Stimulated activated CD4-positive, alpha-beta T cell treated with anti-CD3 and anti-CD28 coated beads, Interleukin-15, amount 100 ng/mL, for 48 hours (primary cell): ENCODE results near the gene SP5.
"Not testable (repeated sequence)": the region's sequence is repeated elsewhere in the genome, so short reads cannot be mapped to it uniquely, and the experiment has no call there.

Experiments
- DNase-seq, 2 donors: peaks; one replicate each; pipeline ENCODE4 v3.0.0-alpha.2; 2020; ENCODE audit warnings: low read depth in 2 of 2

SP5 gene

GRCh38 chr2:170711196-170711773, 3.9 kb upstream of the SP5 start:
- DNase-seq: no peak

DNA sequence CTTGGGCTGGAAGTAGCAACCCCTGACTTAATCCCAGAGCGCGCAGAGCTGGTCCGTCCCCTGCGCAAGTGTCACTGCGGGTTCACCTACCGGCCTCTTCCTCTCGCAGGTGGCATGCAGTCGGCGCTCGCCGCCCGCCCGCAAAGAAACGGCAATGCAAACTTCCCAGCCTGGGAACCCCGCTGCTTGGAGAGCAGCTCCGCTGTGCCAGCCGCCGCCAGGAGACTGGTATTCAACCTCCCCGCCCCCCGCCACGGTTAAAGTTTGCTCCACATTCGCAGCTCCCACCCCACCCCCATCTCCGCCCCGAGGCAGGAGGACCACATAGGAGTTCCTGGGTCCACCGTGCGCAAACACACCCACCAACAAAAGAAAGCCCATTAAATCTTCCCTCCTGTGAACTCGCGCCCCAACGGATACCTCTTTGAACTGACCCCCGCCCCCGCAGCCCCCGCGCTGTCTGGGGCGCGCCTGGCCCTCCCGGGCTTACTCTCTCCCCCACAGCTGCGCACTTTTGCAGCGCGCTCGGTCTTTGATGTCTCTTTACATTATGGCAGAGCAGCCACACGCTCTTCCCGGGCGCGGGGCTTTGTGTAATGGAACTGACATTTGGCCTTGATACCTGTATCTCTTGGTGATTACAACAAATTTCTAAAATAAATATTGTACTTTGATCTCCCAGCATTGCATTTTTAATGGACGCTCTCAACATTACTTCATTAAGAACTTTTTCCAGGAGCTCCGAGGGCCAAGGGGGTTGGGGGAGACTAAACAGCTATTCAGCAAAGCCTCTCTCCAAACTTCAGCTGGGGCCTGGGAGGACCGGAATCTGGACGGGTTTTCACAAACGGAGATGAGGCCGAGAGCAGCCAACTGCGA, 3.1 kb upstream of the SP5 start:
- no peak for DNase-seq

- no peak for DNase-seq
Measured at GRCh38 chr2:170712653-170713542, 2.2 kb upstream of the SP5 start.

GRCh38 chr2:170713543-170714380, 1.4 kb upstream of the SP5 start:
- no peak for DNase-seq

GRCh38 chr2:170714381-170715061, 616 bp upstream of the SP5 start:
- DNase-seq: no peak

DNA sequence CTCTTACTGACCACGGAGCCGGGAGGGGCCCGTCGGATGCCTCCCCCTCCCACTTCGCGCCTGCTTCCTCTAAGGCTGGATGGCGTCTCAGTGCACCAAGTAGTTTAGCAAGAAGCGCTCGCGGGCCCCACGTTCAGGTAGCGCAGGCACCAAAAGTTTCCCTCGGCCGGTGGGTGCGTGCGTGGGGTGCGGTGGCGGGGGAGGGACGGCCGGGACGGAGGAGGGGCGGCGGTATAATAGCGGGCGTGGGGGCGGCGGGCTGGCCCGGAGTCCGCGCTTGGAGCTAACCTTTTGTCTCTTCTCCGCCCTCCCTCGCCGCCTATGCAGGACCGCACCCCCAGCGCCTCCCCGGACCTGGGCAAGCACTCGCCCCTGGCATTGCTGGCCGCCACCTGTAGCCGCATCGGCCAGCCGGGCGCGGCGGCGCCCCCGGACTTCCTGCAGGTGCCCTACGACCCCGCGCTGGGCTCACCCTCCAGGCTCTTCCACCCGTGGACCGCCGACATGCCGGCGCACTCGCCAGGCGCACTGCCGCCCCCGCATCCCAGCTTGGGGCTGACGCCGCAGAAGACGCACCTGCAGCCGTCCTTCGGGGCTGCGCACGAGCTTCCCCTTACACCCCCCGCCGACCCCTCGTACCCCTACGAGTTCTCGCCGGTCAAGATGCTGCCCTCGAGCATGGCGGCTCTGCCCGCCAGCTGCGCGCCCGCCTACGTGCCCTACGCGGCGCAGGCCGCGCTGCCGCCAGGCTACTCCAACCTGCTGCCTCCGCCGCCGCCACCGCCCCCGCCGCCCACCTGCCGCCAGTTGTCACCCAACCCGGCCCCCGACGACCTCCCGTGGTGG, 1.0 kb downstream of the SP5 start:
- DNase-seq: peak in 1 of 2 donors; percentile 3

DNA sequence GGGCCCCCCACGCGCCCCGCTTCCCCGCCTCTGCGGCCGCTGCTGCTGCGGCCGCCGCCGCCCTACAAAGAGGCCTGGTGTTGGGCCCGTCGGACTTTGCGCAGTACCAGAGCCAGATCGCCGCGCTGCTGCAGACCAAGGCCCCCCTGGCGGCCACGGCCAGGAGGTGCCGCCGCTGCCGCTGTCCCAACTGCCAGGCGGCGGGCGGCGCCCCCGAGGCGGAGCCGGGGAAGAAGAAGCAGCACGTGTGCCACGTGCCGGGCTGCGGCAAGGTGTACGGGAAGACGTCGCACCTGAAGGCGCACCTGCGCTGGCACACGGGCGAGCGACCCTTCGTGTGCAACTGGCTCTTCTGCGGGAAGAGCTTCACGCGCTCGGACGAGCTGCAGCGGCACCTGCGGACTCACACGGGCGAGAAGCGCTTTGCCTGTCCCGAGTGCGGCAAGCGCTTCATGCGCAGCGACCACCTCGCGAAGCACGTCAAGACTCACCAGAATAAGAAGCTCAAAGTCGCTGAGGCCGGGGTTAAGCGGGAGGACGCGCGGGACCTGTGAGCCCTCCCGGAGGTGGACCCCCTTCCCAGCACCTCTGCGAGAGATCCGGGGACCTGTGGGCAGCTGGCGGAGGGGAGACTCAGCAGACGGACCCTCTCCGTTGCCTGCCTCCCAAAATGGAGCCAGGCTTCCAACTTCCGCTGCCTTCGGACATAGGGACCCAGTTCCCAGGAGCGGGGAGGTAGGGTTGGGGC, 1.9 kb downstream of the SP5 start:
- peak in 1 of 2 donors; percentile 44 for DNase-seq

DNA sequence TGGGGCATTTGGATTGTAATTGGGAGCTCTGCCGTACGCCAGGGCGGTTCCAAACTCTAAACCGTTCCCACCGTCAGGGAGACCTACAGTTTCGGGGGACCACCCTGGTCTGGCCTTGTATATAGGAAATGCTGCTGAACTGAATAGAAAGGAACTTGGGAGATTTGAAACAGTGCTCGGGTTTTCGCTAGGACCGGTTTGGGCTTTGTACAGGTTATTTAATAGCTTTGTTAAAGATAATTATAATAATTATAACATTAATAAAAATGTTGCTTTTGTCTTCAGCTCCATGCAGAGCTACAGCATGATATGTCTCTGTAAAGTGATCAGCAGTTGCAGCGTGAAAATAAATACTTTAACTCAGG, 2.4 kb downstream of the SP5 start:
- DNase-seq: no peak

DNA sequence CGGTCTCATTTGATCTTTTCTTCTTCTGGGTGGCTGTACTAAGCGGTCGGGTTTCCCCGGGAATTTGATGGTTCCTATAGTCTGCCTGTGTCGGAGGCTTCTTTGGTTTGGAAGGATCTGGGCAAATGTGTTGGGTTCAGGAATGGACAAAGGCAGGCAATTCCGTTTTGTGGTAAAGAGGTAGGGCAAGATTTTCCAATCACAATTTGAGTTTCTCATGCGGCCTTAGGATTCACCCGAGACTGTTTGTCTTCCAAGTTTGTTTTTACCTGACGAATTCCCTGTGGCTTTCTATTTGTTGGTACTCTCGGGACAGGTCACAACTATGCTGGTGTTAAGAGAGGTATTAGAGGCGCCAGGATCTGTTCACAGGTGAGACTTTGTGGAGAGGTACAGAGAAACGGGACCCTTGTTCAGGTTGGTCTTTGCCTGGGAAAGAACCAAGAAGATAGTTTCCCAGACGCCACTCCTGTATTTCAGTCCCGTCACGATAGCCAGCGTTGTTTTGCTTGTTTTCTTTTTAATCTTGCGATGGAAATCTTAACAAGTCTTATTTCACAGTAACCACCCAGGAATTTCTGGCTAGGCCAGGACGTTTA, 3.0 kb downstream of the SP5 start:
- DNase-seq: no peak

GRCh38 chr2:170719810-170720209, 4.7 kb downstream of the SP5 start:
- DNase-seq: no peak

DNA sequence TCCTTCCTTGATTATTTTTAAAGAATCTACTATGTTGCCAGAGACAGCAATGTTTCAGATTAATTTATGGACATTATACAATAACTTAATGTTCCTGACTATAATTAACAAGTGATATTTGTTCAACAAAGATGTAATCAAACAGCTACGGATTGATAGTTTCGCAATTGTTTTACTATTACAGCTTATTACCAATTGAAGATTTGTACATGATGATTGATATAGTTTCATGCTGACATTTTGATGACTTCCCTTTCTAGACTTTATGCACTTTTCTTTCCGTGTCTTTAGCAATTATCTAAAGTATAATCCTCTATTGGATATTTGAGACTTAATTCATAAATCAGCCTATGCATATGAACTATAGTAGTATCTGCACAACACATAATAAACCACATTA, 6.5 kb downstream of the SP5 start:
- no peak for DNase-seq

DNA sequence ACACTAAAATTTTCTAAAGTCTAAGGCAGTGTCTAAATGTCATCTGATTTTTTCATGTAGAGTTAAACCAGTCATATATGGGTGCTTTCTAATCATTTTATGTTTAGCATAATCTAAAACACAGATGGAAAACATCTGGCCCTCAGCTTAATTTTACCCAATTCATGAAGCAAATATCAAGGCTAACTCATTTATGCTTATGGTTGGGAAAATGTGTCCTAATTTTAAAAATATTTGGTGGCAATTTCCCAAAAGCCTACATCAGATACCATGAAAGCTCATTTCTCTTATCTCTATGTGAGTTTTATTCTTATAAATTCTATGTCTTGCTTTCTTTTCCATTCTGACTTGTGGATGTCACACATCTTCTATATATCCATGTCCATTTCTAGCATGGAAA, 7.2 kb downstream of the SP5 start:
- no peak for DNase-seq

GRCh38 chr2:170723446-170723958, 8.4 kb downstream of the SP5 start:
- no peak for DNase-seq

- DNase-seq: no peak
Measured at GRCh38 chr2:170733798-170734600, 18.9 kb downstream of the SP5 start.

DNA sequence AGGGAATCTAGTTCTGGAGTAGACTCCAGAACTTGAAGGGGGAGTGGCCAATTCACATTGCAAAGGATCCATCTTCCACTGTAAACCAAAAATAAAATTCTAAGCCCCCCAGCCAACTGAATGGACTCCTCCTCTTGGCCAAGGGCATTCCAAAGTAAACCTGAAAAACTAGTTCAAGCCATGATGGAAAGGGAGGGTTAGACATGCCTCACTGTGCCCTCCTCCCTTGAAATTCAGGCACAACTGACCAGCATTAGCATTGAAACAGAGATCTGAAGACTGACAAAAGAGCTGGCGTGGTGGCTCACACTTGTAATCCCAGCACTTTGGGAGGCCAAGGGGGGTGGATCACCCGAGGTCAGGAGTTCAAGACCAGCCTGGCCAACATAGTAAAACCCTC, 19.5 kb downstream of the SP5 start:
- not testable (repeated sequence) for DNase-seq

DNA sequence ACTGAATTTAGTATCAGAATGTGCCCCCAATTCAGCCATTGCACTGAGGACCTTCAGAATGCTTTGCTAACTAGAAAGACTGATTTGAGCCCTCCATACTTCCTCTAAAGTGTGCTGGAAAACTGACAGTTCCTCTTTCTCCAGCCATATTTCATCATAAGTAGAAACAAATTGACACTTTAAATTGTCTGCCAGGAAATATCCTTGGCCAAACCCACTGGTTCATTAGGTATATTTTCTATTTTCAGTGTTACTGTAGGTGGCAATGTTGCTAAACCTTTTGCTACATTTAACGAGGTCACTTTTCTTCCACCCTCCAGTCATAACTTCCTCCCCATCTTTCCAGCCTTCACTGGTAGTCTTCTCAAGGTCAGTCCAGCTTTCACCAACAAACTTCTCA, 21.5 kb downstream of the SP5 start:
- no peak for DNase-seq

GRCh38 chr2:170737406-170737805, 22.3 kb downstream of the SP5 start:
- DNase-seq: no peak

- DNase-seq: no peak
Measured at GRCh38 chr2:170737821-170738220, 22.7 kb downstream of the SP5 start.
